Measurements from ENCODE around the gene CCDC141. TPM values are rescaled to one million over a fixed set of nuclear protein-coding genes. Genes with fewer than 3 reads are reported as not detected.

The CCDC141 gene
- total and polyA plus RNA-seq, 2 of the 13 experiments (the other 11 are each of a cell fraction or from before 2014, with no cell fraction given): not detected

DNA sequence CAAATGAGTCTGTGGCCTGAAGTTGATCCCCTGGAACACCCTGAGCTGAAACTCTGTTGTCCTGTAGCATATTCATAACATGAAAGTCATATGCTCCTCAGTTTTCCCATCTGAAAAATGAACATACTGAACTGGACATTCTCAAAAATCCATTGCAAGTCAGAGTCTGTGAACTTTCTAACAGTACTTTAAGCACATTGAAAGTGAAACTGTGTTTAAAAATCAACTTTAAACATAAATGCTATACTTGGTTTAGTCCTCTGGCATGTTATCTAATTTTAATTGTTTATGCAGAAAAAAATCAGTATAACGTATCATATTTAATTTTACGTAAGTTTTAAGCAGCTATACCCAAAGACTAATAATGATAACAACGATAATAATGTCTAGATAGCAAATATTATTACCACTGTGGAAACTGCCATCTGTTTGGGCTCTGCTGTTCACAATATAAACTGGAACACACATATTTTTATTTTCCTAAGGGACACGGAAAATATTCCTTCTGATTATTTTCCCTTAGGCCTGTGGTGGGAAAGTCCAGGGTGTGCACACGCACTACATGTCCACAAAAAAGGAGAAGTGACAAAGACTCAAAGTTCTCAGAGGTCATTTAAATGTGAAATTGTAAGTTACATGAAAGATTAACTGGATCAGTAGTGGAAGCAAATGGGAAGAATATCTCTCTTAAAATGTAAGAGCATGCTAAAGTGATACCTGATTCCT is 186.6 kb downstream of the CCDC141 start:
- H2AFZ ChIP-seq (ENCODE audit: low read length): no peak overlapping the region
- H3K4me1 ChIP-seq (ENCODE audit: insufficient read depth, low read length): no peaks in the 10 kb centered on the region
- no peaks in the 10 kb centered on the region for H3K79me2 ChIP-seq (ENCODE audit: insufficient read depth, low read length)
- H4K20me1 ChIP-seq (ENCODE audit: insufficient read depth, low read length): no peaks in the 10 kb centered on the region
- H3K4me2 ChIP-seq (ENCODE audit: low read depth, low read length): no peak overlapping the region
- no peak overlapping the region for H3K27ac ChIP-seq (ENCODE audit: extremely low read length, insufficient read depth, low read length)
- DNase-seq (ENCODE audit: low spot score) (no peak), FAIRE-seq (no peak), ATAC-seq (no peak)
- in situ Hi-C loops (cut with HindIII; ENCODE audit: extremely low pct_ligation_motif_present, low pct_unique_long_range_greater_than_20kb): no loop called here
- 16% methylated on average over 5 of the region's 5 CpGs for WGBS (ENCODE audit: low lambda C conversion rate)
- no TSS peak for BruUV-seq (replicated peaks)
- H3K36me3 ChIP-seq (replicated peaks in 1 of 2; ENCODE audit: control insufficient read depth in 1 of 2, insufficient read depth in 2 of 2, low read length in 2 of 2): no peaks in the 10 kb centered on the region
- H3K9ac ChIP-seq (ENCODE audit: insufficient read depth, low read depth, low read length): no peak overlapping the region
- H3K4me3 ChIP-seq (replicated peaks in 1 of 3; ENCODE audit: insufficient read depth in 1 of 3, low read depth in 2 of 3, low read length in 3 of 3): no peak overlapping the region
- H3K9me3 ChIP-seq (ENCODE audit: low read length): no peaks in the 10 kb centered on the region
- POLR2A ChIA-PET: no interaction called here
- TF ChIP-seq MTF2 (CRISPR knock-in tag; IDR thresholded peaks at IDR 0.05; ENCODE audit: borderline replicate concordance): no peak
- TF ChIP-seq NFE2L1 (CRISPR knock-in tag; IDR thresholded peaks at IDR 0.05; ENCODE audit: borderline replicate concordance): no peak
- TF ChIP-seq ZNF460 (CRISPR knock-in tag; IDR thresholded peaks at IDR 0.05; ENCODE audit: borderline replicate concordance): no peak
- TF ChIP-seq PLRG1 (conservative IDR thresholded peaks at IDR 0.05): no peak
- TF ChIP-seq CBX5 (CRISPR knock-in tag; IDR thresholded peaks at IDR 0.05; ENCODE audit: borderline replicate concordance): no peak
- TF ChIP-seq, protein P1, sequence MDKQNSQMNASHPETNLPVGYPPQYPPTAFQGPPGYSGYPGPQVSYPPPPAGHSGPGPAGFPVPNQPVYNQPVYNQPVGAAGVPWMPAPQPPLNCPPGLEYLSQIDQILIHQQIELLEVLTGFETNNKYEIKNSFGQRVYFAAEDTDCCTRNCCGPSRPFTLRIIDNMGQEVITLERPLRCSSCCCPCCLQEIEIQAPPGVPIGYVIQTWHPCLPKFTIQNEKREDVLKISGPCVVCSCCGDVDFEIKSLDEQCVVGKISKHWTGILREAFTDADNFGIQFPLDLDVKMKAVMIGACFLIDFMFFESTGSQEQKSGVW (CRISPR knock-in tag; IDR thresholded peaks at IDR 0.05; ENCODE audit: borderline replicate concordance): no peak
- no peak for TF ChIP-seq TBL1XR1 (IDR thresholded peaks at IDR 0.05; ENCODE audit: borderline replicate concordance, low read length, partially characterized antibody)
- no peak for TF ChIP-seq DNMT3B (CRISPR knock-in tag; conservative IDR thresholded peaks at IDR 0.05)
- no peak for TF ChIP-seq ZNF430 (CRISPR knock-in tag; IDR thresholded peaks at IDR 0.05)
- no peak for TF ChIP-seq MLLT10 (CRISPR knock-in tag; IDR thresholded peaks at IDR 0.05)
- TF ChIP-seq, protein P2, sequence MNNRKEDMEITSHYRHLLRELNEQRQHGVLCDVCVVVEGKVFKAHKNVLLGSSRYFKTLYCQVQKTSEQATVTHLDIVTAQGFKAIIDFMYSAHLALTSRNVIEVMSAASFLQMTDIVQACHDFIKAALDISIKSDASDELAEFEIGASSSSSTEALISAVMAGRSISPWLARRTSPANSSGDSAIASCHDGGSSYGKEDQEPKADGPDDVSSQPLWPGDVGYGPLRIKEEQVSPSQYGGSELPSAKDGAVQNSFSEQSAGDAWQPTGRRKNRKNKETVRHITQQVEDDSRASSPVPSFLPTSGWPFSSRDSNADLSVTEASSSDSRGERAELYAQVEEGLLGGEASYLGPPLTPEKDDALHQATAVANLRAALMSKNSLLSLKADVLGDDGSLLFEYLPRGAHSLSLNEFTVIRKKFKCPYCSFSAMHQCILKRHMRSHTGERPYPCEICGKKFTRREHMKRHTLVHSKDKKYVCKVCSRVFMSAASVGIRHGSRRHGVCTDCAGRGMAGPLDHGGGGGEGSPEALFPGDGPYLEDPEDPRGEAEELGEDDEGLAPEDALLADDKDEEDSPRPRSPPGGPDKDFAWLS (CRISPR knock-in tag; IDR thresholded peaks at IDR 0.05; ENCODE audit: borderline replicate concordance): no peak
- no peak for TF ChIP-seq ZNF468 (CRISPR knock-in tag; IDR thresholded peaks at IDR 0.05)
- CTCF ChIA-PET (ENCODE audit: low intra/inter-chr PET ratio, low total read pairs): no interaction called here
- peaks cover 0 to 9% of the 10 kb centered on the region in 2 experiments; a peak in 3 of 5 replicates for H3K27me3 ChIP-seq (ENCODE audit: control insufficient read depth in 1 of 2, insufficient read depth in 2 of 2, low read length in 2 of 2)
- intact Hi-C loops (cut with micrococcal nuclease; ENCODE audit: unreplicated experiment): no loop called here
